Subcutaneous abdominal adipose tissue (tissue), 5 donors: Measurements from ENCODE around the gene HSBP1.

Experiments
- H3K27ac ChIP-seq: one replicate; pipeline ENCODE4 v1.7.0; 2013; ENCODE audit warnings: low read depth, mild to moderate bottlenecking, inconsistent platforms, low read length, moderate library complexity
- H3K27me3 ChIP-seq, 5 donors: one replicate each; pipeline ENCODE4 v1.7.0; 2013; ENCODE audit warnings: low read length in 5 of 5, inconsistent platforms in 1 of 5; ENCODE audit not compliant: control insufficient read depth in 5 of 5, insufficient read depth in 4 of 5
- H3K36me3 ChIP-seq, 5 donors: one replicate each; pipeline ENCODE4 v1.7.0; 2013; ENCODE audit warnings: low read length in 5 of 5; ENCODE audit not compliant: control insufficient read depth in 5 of 5, insufficient read depth in 5 of 5
- H3K4me1 ChIP-seq, 5 donors: one replicate each; pipeline ENCODE4 v1.7.0; 2013; ENCODE audit warnings: low read length in 5 of 5, mild to moderate bottlenecking in 3 of 5, moderate library complexity in 1 of 5; ENCODE audit not compliant: control insufficient read depth in 5 of 5, insufficient read depth in 5 of 5
- H3K4me3 ChIP-seq, 5 donors: one replicate each; pipeline ENCODE4 v1.7.0; 2013; ENCODE audit warnings: low read length in 5 of 5, low read depth in 1 of 5
- H3K9ac ChIP-seq, 5 donors: one replicate each; pipeline ENCODE4 v1.7.0; 2013; ENCODE audit warnings: low read length in 5 of 5, mild to moderate bottlenecking in 4 of 5, moderate library complexity in 3 of 5
- H3K9me3 ChIP-seq, 5 donors: one replicate each; pipeline ENCODE4 v1.7.0; 2013; ENCODE audit warnings: low read length in 5 of 5; ENCODE audit not compliant: control insufficient read depth in 5 of 5
- donor health status: healthy.
- donor health status: healthy.
- donor health status: healthy.
- donor health status: healthy.
- donor health status: healthy.

The HSBP1 gene

DNA sequence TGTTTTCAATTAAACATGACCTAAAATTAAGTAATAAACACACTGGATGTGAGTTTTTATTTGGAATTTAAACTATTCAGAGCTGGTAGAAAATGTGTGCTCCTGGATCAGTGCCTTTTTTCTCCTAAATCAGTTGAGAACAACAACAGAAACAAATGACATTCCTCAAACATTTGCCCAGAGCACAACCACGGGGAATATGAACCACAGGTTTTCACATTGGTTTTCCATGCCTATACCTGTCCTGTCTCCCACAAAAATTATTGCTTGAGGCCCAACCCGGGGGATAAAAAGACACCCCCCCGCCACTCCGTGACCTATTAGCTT is 6.8 kb downstream of the HSBP1 start:
- Histone ChIP-seq H3K9me3 (no peaks in the 10 kb centered on the region), H3K9ac (no peak overlapping the region), H3K27me3 (no peaks in the 10 kb centered on the region), H3K36me3 (peaks cover 7 to 24% (median 14%) of the 10 kb centered on the region in 5 donors), H3K27ac (no peak overlapping the region), H3K4me1 (peaks cover 5 to 19% (median 18%) of the 10 kb centered on the region in 5 donors), H3K4me3 (peak overlapping the region in 2 of 5 donors; percentile 43 to 48)

GRCh38 chr16:83817022-83817421 is 9.2 kb downstream of the HSBP1 start:
- Histone ChIP-seq H3K4me3 (no peak overlapping the region), H3K27ac (no peak overlapping the region), H3K4me1 (peaks cover 5 to 13% (median 12%) of the 10 kb centered on the region in 5 donors), H3K9ac (no peak overlapping the region), H3K36me3 (peaks cover 2 to 13% (median 11%) of the 10 kb centered on the region in 5 donors), H3K27me3 (peaks cover 0 to 4% (median 0%) of the 10 kb centered on the region in 5 donors), H3K9me3 (no peaks in the 10 kb centered on the region)

- Histone ChIP-seq H3K36me3 (peaks cover 0 to under 1% (median under 1%) of the 10 kb centered on the region in 5 donors), H3K27ac (no peak overlapping the region), H3K9ac (no peak overlapping the region), H3K27me3 (peaks cover 0 to 4% (median 0%) of the 10 kb centered on the region in 5 donors), H3K9me3 (no peaks in the 10 kb centered on the region), H3K4me3 (no peak overlapping the region), H3K4me1 (peaks cover 5 to 13% (median 12%) of the 10 kb centered on the region in 5 donors)
Observed at GRCh38 chr16:83818276-83818675, 10.5 kb downstream of the HSBP1 start.

- H3K4me3 ChIP-seq, result no peak overlapping the region
- no peak overlapping the region for H3K27ac ChIP-seq
- H3K9me3 ChIP-seq, result no peaks in the 10 kb centered on the region
- peaks cover 0 to 4% (median 0%) of the 10 kb centered on the region in 5 donors for H3K27me3 ChIP-seq
- H3K4me1 ChIP-seq, result peaks cover under 1 to 7% (median 4%) of the 10 kb centered on the region in 5 donors
- no peak overlapping the region for H3K9ac ChIP-seq
- no peaks in the 10 kb centered on the region for H3K36me3 ChIP-seq
Observed at GRCh38 chr16:83819361-83819760, 11.6 kb downstream of the HSBP1 start.

GRCh38 chr16:83826146-83826913 is 18.6 kb downstream of the HSBP1 start:
- Histone ChIP-seq H3K36me3 (no peaks in the 10 kb centered on the region), H3K4me3 (no peak overlapping the region), H3K27ac (no peak overlapping the region), H3K9ac (no peak overlapping the region), H3K4me1 (peaks cover 0 to 6% (median 3%) of the 10 kb centered on the region in 5 donors), H3K27me3 (peaks cover 0 to 7% (median 3%) of the 10 kb centered on the region in 5 donors), H3K9me3 (no peaks in the 10 kb centered on the region)

DNA sequence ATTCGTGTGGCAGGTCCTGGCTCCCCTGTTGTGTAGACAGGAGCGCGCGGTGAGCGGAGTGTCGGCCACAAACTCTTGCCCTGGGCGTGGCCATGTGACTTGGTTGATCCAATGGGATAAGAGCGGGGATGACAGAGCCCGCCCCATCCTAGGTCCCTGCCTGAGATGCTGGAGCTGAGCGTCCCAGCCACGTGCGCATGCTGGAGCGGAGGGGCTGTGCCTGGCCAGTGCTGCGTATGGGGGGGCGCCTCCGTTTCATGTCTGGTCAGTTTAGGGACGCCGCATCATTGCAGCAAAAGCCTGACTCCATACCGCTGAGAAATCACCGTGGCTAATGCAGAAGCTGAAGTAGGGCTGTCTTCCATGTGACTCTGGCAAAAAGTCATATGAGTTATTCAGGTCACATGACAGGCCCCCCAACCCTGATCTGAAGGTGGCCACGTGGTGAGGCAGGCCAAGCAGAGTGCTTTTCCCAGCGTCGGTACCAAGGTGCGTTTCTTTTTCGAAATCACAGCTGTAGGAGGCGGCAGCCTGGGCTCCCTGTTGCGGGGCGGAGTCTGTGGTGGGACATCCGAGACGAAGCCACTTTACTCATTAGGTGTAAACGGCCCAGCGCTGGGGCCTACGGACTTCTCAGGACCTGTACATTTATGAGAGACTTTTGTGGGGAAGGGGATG is 22.5 kb downstream of the HSBP1 start:
- Histone ChIP-seq H3K4me3 (no peak overlapping the region), H3K36me3 (no peaks in the 10 kb centered on the region), H3K27ac (no peak overlapping the region), H3K27me3 (peaks cover 0 to 7% (median 3%) of the 10 kb centered on the region in 5 donors), H3K9me3 (no peaks in the 10 kb centered on the region), H3K4me1 (peaks cover 0 to 6% (median 3%) of the 10 kb centered on the region in 5 donors), H3K9ac (no peak overlapping the region)

DNA sequence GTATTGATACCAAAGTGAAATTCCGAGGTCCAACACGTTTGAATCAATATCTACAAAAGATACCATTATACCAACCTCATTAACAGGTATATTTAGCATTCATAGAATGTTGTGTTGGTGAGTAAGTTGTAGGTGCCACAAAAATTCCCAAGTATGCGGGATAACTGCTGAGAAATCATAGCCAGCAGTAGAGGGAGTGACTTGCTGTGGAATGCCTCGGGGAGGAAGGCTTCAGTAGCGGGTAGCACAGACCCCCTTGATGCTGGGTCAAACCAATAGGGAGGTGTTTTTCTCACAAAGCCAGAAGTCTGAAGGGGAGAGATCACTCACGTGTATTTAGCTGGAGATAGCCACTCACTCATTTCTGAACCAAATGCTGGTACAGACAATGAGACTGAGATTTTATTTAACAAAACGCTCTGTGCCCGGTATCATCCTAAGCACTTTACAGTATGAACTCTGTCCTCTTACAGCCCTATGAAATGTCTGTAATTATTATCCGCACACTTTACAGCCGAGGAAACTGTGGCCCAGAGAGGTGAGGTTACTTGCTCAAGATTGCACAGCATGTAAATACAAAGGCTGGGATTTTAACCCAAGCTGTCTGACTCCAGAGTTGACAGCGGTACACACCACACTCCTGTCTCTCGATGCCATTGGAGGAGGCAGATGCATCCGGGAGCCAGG is 23.1 kb downstream of the HSBP1 start:
- Histone ChIP-seq H3K4me1 (peaks cover 0 to 4% (median 1%) of the 10 kb centered on the region in 5 donors), H3K27ac (no peak overlapping the region), H3K9me3 (no peaks in the 10 kb centered on the region), H3K9ac (no peak overlapping the region), H3K36me3 (no peaks in the 10 kb centered on the region), H3K27me3 (peaks cover 0 to 7% (median 3%) of the 10 kb centered on the region in 5 donors), H3K4me3 (no peak overlapping the region)

DNA sequence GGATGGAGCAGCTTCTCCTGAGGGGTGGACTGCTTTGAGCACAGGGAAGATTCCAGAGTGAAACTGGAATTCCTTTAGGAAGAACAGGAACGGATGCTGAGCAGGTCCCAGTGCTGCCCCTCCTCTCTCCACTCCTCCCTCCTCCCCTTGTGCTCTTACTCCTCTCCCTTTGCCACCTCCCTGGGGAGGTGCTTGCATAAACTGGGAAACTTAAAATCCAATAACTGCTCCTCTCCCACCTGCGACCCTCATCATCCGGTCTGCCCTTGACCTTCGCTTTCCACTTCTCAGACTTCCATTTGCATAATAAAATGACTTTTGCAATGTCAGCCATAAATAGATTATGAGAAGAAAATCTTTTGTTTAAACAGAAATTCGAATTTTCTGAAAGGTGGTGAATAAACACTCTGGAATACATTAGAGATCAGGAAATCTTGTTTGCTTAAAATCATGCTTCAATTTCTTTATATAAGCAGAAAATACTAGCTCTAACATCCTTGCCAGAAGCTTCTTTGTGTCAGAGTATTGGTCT is 23.7 kb downstream of the HSBP1 start:
- Histone ChIP-seq H3K4me1 (no peaks in the 10 kb centered on the region), H3K4me3 (no peak overlapping the region), H3K9ac (no peak overlapping the region), H3K27me3 (peaks cover 0 to 7% (median 3%) of the 10 kb centered on the region in 5 donors), H3K27ac (no peak overlapping the region), H3K36me3 (no peaks in the 10 kb centered on the region), H3K9me3 (no peaks in the 10 kb centered on the region)

- H3K4me3 ChIP-seq, result no peak overlapping the region
- no peak overlapping the region for H3K9ac ChIP-seq
- no peaks in the 10 kb centered on the region for H3K4me1 ChIP-seq
- no peaks in the 10 kb centered on the region for H3K36me3 ChIP-seq
- H3K27me3 ChIP-seq, result peaks cover 0 to 8% (median 0%) of the 10 kb centered on the region in 5 donors
- H3K9me3 ChIP-seq, result no peaks in the 10 kb centered on the region
- no peak overlapping the region for H3K27ac ChIP-seq
Observed at GRCh38 chr16:83833921-83834320, 26.1 kb downstream of the HSBP1 start.
